Stimulated activated CD4-positive, alpha-beta T cell treated with anti-CD3 and anti-CD28 coated beads, TNF-alpha, amount 100 ng/mL, for 48 hours (primary cell): ENCODE measurements around the gene LBX2.
"Not testable (repeated sequence)": the region's sequence is repeated elsewhere in the genome, so short reads cannot be mapped to it uniquely, and the experiment has no call there.

ENCODE experiments used
- DNase-seq, 3 donors: peaks; one replicate each; pipeline ENCODE4 v3.0.0-alpha.2; 2020; ENCODE audit warnings: low read depth in 3 of 3

The LBX2 gene

DNA sequence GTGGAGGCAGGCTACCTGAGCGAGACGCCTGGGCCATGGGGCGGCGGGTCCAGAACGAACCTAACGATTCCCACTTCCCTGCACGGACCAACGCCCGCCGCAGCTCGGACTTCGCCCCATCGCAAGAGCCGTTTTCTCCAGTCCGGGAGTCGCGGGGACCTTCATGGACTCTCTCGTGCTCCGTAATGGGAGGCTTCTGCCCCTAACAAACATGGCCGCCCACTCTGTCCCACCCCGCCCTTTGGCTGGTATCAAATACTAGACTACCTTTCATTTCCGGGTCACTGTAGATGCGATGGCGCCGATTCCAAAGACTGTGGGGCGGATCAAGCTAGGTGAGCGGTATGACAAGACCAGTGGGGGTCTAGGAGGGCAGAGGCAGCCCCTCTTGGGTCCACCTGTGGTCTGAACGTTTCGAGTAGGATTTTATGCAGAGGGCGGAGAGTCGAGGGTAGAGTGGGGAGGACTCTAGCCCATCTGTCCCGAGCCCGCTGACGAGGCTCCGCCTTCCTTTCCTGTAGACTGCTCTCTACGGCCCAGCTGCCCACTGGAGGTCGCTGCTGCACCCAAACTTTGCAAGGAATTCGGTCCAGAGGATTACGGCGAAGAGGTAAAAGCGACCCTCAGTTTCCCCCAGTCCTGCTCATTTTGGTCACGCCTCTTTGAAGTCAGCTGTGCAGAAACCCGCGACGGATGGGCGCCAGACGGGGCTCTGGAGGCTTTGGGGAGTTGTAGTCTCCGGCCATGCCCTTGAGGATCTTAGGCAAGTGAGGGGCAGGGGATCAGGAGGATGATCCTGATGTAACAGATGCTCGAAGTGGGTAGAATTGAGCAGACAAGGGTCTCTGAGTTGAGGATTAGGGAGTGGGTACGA lies 16.4 kb downstream of the LBX2 start, which contains the start of the genes CCDC142 and TTC31:
TSS of gene CCDC142 (minus strand) at position 198 of the 874 bp plus-strand sequence. CDS start at position 37, 161 bp downstream.
TSS of gene TTC31 (plus strand) at position 281 of the 874 bp plus-strand sequence. CDS start at position 296, 15 bp downstream.
- peak; percentile 86 to 89 (median 88) for DNase-seq

DNA sequence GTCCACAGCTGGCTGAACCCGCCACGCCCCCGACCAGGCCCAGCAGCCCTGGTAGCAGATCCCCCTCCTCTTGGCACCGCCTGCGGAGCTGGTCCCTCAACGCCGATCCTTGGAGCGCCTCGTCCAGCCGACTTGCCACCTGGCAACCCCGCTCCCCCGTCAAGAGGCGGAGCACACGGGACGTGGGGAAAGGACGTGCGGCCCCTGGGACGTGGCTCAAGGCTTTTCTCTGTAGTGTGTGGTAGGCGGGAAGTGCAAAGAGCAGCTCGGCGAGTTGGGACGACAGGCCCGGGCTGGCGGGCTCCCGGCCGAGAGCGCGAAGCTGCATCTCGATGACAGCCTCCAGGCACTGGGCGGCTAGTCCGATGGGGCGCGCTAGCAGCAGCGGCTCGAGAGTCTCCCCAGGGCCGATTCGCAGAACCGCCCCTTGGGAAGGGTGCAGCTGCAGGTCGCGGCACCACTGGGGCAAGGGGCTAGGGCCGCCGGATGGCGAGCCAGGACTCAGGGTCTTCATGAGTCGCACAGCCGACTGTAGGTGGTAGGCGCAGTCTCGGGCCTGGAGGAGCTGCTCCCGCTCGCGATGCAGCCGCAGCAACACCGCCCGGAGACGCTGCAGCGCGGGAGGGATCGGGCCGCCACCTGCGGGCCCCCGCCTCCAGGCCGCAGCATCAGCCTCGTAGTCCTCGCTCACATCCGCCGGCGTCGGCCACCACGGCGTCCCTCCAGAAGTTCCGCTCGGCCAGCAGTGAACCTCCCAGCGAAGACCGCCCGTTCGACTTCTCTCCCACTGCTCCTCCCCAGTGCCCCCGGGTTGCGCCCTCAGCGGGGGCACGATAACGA lies 17.2 kb downstream of the LBX2 start:
- DNase-seq = no peak

GRCh38 chr2:74481431-74481830 lies 18.0 kb downstream of the LBX2 start:
- no peak for DNase-seq

DNA sequence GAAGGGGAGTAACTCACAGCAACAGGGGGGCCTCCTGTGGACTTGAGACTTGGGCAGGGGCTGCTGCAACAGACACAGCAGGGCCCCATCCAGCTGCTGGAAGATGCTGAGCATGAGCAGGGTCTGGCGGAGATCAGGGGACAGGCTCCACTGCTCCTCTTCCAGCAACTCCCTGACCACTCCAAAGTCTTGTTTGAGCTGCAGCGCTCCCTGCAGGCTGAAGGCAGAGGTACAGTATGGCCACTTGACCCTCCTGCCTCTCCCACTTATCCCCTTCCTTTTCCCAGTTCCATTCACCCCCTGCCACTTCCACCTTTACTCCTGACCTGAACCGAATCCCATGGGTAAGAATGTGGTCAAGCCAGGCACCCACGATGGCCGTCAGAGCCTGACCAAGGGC lies 24.5 kb downstream of the LBX2 start:
- DNase-seq = no peak

GRCh38 chr2:74474481-74474880 lies 24.9 kb downstream of the LBX2 start:
- no peak for DNase-seq

GRCh38 chr2:74472945-74473258 lies 26.5 kb downstream of the LBX2 start:
- no peak for DNase-seq

DNA sequence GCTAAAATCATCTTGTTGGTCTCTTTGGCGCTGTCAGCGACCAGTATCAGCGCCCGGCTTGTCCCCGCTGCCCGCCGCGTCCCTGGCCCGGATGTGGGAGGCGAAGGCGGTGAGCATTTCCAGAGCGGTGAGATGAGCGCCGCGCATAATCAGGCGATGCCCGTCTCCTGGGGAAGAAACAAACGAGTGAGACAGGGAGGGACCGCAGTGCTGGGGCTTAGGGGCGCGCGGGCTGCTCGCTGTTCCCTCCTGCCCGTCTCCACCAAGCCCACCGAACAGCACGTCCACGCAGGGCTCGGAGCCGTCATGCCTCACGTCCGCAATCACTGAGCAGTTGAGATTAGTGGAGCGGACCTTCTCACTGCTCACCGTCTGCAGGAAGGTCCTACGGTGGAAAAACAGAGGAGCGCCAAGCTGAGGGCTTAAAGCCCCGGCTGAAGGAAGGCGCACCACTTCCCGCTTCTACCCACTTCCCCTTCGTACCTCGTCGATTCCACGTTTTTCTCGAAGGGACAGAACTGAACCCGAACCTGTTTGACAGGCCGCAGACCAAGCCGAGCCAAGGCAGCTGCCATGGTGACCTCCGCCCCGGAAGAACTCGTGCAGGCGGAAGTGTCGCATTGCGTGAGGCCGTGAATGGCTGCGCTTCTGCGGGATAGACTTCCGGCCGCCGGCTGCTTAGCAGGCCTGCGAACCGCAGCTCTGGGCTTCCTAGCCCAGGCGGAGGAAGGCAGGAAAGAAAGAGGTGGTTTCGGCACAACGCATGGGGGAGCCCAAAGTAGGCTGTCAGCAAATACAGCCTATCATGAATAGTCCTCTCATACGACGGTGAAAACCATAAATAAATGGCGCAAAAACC lies 27.1 kb downstream of the LBX2 start, which contains the start of gene MRPL53:
TSS of gene MRPL53 (minus strand) at position 595 of the 859 bp plus-strand sequence. CDS start at position 575, 20 bp downstream.
- DNase-seq = peak; percentile 90 to 95 (median 94)

GRCh38 chr2:74471332-74472065 lies 27.9 kb downstream of the LBX2 start:
- DNase-seq = no peak

- DNase-seq = not testable (repeated sequence)
Observed at GRCh38 chr2:74470742-74471141, 28.7 kb downstream of the LBX2 start.

GRCh38 chr2:74464406-74464805 lies 35.0 kb downstream of the LBX2 start:
- DNase-seq = no peak

DNA sequence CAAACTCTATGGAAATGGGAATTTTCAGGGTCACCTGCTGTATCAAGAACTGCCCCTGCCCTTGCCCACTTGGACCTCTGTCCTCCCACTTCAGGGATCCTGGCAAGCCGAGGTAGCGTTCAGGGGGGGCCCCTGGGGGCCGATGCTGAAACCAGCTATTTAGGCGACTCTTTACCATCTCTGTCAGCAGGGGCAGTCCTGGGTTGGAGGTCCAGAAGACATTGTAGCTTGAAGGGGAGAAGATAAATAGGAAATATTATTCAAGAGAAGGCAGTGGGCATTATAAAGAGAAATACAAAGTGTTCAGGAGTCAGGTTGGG lies 36.7 kb downstream of the LBX2 start:
- DNase-seq = no peak

GRCh38 chr2:74462054-74462785 lies 37.2 kb downstream of the LBX2 start:
- no peak for DNase-seq

GRCh38 chr2:74461187-74462053 lies 38.0 kb downstream of the LBX2 start:
- no peak for DNase-seq

GRCh38 chr2:74460187-74460586 lies 39.2 kb downstream of the LBX2 start:
- not testable (repeated sequence) for DNase-seq

DNA sequence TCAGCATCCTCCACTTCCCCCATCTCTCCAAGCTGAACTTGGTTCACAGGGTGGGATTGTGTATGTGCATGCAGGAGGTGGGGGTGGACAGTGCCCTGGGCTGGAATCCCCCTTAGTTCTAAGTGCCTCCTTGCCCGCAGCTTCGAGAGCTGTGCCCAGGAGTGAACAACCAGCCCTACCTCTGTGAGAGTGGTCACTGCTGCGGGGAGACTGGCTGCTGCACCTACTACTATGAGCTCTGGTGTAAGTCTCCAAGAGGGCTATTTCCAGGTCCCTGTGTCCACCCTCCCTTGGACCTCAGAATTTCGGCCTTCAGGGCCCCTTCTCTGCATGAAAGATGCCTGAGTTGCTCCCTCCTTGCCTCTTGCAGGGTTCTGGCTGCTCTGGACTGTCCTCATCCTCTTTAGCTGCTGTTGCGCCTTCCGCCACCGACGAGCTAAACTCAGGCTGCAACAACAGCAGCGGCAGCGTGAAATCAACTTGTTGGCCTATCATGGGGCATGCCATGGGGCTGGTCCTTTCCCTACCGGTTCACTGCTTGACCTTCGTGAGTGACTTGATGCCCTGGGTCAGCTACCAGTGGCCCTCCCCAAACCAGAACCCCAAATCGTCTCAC lies 39.8 kb downstream of the LBX2 start:
- DNase-seq = not testable (repeated sequence)

GRCh38 chr2:74458938-74459363 lies 40.5 kb downstream of the LBX2 start:
- DNase-seq = no peak

- peak; percentile 95 to 99 (median 97) for DNase-seq
Observed at GRCh38 chr2:74458132-74458937, 41.1 kb downstream of the LBX2 start, which contains the start of gene WBP1. Gene WBP1, plus strand, starts transcription at chr2:74458438. Its CDS starts 165 bp downstream, at chr2:74458603.
